HG03045 (cell line): ENCODE results near the gene DHRSX.
"Not testable (repeated sequence)": the region's sequence is repeated elsewhere in the genome, so short reads cannot be mapped to it uniquely, and the experiment has no call there.

ENCODE experiments used
- ATAC-seq: cut with Tn5 transposase; IDR thresholded peaks from one replicate; pipeline ENCODE4 v1.9.1; 2021; ENCODE audit warnings: mild to moderate bottlenecking, moderate library complexity; ENCODE audit not compliant: unreplicated experiment

DHRSX gene

GRCh38 chrX:2330910-2331309 lies 169.9 kb downstream of the DHRSX start:
- no peak for ATAC-seq

GRCh38 chrX:2330487-2330886 lies 170.3 kb downstream of the DHRSX start:
- no peak for ATAC-seq

- ATAC-seq: no peak
These were observed 173.4 kb downstream of the DHRSX start for GRCh38 chrX:2327423-2327822.

GRCh38 chrX:2325076-2325784 lies 175.5 kb downstream of the DHRSX start:
- no peak for ATAC-seq

- ATAC-seq: no peak
These were observed 176.6 kb downstream of the DHRSX start for GRCh38 chrX:2324151-2324550.

- ATAC-seq: no peak
These were observed 179.4 kb downstream of the DHRSX start for GRCh38 chrX:2321411-2321810.

GRCh38 chrX:2320580-2321327 lies 180.0 kb downstream of the DHRSX start:
- no peak for ATAC-seq

- no peak for ATAC-seq
These were observed 180.7 kb downstream of the DHRSX start for GRCh38 chrX:2320089-2320488.

GRCh38 chrX:2318371-2318770 lies 182.4 kb downstream of the DHRSX start:
- no peak for ATAC-seq

- no peak for ATAC-seq
These were observed 183.2 kb downstream of the DHRSX start for GRCh38 chrX:2317527-2318055.

GRCh38 chrX:2316534-2316933 lies 184.2 kb downstream of the DHRSX start:
- ATAC-seq: no peak

- ATAC-seq: no peak
These were observed 185.3 kb downstream of the DHRSX start for GRCh38 chrX:2315434-2315833.

GRCh38 chrX:2314831-2315365 lies 185.9 kb downstream of the DHRSX start:
- ATAC-seq: no peak

GRCh38 chrX:2313864-2314640 lies 186.7 kb downstream of the DHRSX start:
- ATAC-seq: no peak

- ATAC-seq: not testable (repeated sequence)
These were observed 188.7 kb downstream of the DHRSX start for GRCh38 chrX:2312061-2312591.

GRCh38 chrX:2311501-2311900 lies 189.3 kb downstream of the DHRSX start:
- ATAC-seq: no peak

GRCh38 chrX:2301901-2302300 lies 198.9 kb downstream of the DHRSX start:
- no peak for ATAC-seq

GRCh38 chrX:2299871-2300270 lies 200.9 kb downstream of the DHRSX start:
- no peak for ATAC-seq

GRCh38 chrX:2286731-2287130 lies 214.0 kb downstream of the DHRSX start:
- ATAC-seq: no peak

- ATAC-seq: no peak
These were observed 216.2 kb downstream of the DHRSX start for GRCh38 chrX:2284601-2285000.

- no peak for ATAC-seq
These were observed 216.6 kb downstream of the DHRSX start for GRCh38 chrX:2284133-2284532.
